HG02970 (cell line): ENCODE measurements around the gene DLGAP1.

Source experiments
- ATAC-seq: cut with Tn5 transposase; IDR thresholded peaks from one replicate; pipeline ENCODE4 v1.9.1; 2021; ENCODE audit warnings: mild to moderate bottlenecking, moderate library complexity, moderate number of reproducible peaks; ENCODE audit not compliant: unreplicated experiment, low FRiP score

The DLGAP1 gene

DNA sequence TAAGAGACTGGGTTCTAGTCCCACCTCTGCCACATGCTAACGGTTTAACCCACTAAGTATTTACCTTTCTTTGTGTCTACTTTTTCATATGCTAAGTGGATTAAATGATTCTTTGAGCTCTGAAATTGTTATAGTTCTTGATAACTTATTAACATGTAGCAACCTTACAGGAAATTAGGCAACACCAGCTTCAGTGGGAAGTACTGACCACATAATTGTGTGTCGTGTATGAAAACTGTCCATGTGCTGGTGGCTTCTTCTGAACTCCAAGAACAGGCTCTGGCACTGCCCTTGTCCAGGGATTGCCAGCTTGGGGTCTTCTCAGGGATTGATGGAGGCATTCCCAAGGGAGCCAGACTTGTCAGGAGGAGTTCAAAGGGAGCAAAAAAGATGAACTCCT is 577.4 kb downstream of the DLGAP1 start:
- no peak for ATAC-seq

- ATAC-seq: no peak
These were observed 579.1 kb downstream of the DLGAP1 start for GRCh38 chr18:3875961-3876360.

DNA sequence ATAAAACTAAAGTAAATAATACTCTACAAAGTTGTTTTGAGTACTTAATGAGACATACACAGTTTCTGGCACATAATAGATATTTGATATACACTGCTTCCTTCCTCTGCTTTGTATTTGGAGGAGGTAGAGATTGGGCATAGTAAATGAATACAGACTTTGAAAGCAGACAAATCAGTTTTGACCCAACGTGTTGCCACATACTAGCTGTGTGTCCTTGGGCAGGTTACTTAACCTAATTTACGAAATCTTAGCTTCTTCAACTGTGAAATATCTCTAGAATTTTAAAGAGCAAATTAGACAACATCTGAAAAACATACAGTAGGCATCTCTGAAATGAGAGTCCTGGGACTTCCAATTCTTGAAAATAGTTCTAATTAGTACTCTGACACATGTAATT is 579.7 kb downstream of the DLGAP1 start:
- no peak for ATAC-seq

GRCh38 chr18:3874581-3874980 is 580.5 kb downstream of the DLGAP1 start:
- ATAC-seq: no peak

- no peak for ATAC-seq
These were observed 581.0 kb downstream of the DLGAP1 start for GRCh38 chr18:3874125-3874524.

GRCh38 chr18:3873698-3874097 is 581.4 kb downstream of the DLGAP1 start:
- no peak for ATAC-seq

- no peak for ATAC-seq
These were observed 581.9 kb downstream of the DLGAP1 start for GRCh38 chr18:3873211-3873610.

- ATAC-seq: no peak
These were observed 582.5 kb downstream of the DLGAP1 start for GRCh38 chr18:3872641-3873040.

DNA sequence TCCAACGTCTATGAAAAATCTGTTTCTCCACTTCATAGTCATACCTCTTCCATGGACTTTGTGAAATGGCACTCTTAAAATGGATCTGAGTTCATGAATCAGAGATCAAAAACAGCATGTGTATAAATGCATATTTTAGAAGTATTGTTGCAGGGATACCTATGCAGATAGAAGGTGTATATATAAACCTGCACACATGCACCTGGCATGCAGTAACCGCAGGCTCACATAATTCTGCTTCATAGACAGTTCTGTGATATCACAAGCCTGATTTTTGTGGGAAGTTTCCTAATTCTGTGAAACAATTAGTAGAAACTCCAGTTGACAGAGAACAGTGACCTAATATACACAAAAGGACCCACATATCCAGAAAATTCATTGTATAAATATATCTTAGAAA is 583.4 kb downstream of the DLGAP1 start:
- ATAC-seq: no peak

DNA sequence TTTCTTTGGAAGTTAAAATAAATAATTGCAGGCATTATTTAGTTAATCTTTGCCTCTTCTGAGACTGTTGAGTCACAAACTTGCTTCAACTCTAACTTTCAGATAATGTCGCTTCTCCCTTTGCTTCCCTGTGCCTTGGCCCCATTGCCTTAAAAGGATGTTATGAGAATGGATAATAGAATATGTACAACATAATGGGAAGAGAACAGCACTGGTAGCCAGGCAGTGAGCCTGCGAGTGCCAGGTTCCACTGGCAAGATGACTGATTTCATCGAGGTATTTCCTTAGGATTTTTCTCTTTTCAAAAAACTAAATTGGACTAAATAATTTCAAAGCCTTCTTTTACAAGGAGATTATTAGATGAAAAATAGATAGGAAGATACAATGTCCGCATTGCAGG is 584.2 kb downstream of the DLGAP1 start:
- no peak for ATAC-seq

GRCh38 chr18:3869848-3870247 is 585.3 kb downstream of the DLGAP1 start:
- no peak for ATAC-seq

DNA sequence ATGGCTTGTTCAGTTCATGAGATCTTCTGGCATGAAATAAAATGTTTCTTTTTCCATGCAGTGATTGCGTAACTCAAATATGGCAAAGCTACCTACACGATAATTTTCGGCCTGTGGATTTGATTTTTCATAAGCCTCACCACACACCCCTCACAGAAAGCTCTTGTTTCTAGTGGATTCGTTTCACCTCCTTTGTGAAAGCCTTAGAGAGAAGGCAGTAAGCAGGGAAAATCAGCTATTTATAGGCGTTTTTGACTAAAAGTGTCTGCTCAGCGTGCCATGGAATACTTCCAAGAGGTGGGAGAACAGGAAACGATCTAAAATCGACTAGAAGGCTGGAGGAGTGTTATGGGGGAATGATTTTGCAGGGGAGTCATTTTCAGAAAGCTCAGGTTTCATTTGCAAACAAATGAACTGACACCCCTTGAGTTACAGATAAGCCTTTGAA is 587.2 kb downstream of the DLGAP1 start:
- ATAC-seq: no peak

GRCh38 chr18:3867236-3867635 is 587.9 kb downstream of the DLGAP1 start:
- no peak for ATAC-seq

DNA sequence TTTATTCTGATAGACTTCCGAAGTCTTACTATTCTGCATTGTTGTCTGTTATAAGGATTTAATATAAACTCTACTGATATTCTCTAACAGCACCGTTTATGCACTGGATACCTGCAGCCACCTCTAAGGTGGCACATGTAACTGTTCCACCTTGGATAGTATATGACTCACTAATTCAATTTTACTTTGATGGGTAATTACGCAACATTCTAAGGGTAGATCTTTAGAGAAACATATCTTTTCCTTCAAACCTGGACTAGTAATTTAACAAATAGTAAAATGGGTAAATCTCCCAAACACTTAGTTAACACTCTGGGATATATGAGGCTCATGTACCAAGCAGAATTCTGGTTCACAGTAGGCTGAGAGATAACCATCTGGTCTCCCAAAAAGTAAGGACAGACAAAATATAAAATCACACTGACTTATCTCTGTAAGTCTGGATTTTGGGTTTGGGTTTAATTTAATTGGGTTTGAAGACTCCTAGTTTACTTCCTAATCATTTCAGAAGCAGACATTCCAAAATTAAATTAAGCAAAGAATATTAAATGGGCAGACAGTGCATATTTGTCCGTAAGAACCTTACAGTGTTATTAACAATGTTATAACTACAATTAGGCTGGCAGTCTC is 590.3 kb downstream of the DLGAP1 start:
- no peak for ATAC-seq

DNA sequence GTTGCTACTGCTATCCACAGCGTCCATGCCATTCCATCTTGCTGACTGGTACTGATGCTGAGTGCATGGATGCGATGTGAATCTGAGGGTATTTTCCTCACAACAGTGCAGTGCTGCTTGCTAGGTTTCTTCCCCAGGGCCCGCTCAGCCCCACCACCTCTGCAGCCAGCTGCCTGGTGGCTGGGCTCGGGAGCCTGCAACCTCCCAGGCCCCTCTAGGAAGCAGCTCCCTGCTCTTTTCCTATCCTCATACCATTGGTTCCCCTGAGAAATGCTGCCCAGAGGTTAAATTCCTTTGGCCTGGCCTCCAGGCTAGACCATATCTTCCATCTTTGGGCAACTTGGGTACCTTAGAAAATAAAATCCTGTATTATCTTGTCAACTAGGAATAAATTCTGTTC is 591.5 kb downstream of the DLGAP1 start:
- ATAC-seq: no peak

DNA sequence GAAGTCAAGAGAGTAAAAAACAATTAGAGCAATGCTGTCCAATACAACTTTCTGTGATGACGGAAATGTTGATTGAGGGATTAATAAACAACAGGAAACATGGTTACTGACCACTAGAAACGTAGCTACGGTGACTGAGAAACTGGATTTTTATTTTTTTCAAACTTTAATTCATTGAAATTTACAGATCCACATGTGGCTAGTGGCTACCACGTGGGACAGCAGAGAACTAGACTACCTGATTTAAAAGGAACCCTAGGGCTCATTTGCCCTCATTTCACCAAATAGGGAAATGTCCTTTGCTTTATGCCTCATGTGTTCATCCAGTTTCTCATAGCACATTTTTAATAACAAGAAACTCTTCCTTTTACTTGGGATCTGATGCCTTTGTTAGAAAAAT is 592.1 kb downstream of the DLGAP1 start:
- no peak for ATAC-seq

DNA sequence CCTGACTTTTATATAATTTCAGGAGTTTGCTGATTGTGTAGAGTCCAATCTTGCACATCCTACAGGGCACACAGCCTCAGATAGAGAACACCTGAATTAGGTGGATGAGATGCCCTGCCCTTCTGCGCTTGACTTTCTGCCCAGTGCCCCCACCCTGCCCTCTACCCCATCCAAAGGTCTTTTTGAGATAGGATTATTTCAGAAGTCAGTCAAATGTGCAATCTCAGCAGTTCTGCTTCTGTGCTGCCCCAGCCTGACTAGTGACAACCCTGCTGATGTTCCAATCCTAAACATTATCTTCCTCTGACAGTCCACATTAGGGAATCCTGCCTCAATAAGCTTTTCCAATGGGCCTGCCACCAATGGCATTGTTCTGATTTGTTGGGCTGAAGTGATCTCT is 593.6 kb downstream of the DLGAP1 start:
- no peak for ATAC-seq

DNA sequence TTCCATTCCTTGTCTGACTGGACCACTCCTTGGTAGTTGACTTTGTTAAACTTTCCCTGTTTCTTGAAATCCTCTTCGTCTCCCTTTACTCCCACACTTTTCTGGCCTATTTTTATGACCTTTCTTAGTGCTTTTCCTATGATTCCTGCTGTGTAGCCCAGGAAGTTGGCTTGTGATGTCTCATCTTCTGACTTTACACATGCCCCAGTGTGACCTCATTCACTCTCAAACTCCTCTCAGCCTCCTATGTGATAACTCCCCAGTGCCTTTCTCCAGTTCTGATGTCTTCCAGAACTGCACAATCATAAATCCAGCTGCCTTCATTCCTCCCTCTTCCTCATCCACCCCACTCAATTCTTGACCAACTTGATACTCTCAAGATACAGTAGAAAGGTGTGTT is 597.6 kb downstream of the DLGAP1 start:
- no peak for ATAC-seq

DNA sequence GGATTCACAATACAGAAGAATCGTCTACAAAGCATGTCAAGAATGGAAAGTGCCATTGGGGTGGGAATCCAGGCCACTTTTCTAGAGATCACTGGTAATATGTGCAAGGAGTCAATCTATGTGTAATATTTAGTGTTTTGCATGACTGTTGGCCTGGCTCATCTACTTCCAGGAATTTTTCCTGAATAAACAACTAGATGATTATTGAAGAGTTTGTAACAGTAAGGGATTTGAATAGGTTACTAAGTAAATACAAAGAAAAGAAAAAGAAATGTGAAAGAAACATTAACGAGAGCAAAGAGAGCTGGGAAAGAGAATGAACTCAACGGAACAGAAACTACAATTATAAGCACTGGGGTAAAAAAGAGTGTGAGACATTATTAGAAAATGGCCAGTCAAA is 599.1 kb downstream of the DLGAP1 start:
- no peak for ATAC-seq

DNA sequence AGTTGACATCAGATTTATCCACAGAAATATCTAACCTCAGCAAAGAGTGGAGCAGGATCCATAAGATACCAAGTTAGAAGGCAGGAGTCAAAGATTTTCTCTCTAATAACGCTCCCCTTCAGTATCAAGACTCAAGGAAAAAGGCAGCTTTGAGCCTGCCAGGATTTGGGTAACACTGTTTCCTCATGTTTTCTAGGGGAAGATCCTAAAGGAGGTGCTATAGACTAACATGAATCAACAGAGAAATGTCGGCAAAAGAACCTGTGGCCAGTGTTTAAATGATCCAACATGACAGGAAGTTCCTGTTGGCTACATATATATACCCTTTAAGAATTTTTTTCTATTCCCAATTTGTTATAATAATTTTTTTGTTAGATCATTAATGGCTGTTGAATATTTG is 602.8 kb downstream of the DLGAP1 start:
- no peak for ATAC-seq

GRCh38 chr18:3851159-3851558 is 603.9 kb downstream of the DLGAP1 start:
- ATAC-seq: no peak

- no peak for ATAC-seq
These were observed 606.8 kb downstream of the DLGAP1 start for GRCh38 chr18:3848316-3848715.

- no peak for ATAC-seq
These were observed 609.9 kb downstream of the DLGAP1 start for GRCh38 chr18:3845161-3845560.
